Choroid plexus epithelial cell (primary cell): ENCODE data around the gene CORO7.

ENCODE experiments used
- DNase-seq: peaks from one replicate; pipeline ENCODE4 v3.0.0-alpha.2; 2010; ENCODE audit warnings: low read depth
- H3K4me3 ChIP-seq: 2 replicates; pipeline ENCODE4 v1.5.1; 2011; ENCODE audit warnings: low read depth, mild to moderate bottlenecking, control low read depth, low read length, moderate library complexity
- TF ChIP-seq, protein P1 (sequence below): conservative IDR thresholded peaks from 2 replicates; pipeline ENCODE4 v1.5.1; 2011; ENCODE audit warnings: low read depth, mild to moderate bottlenecking, control low read depth, inconsistent platforms, low read length, moderate library complexity

CORO7 gene

DNA sequence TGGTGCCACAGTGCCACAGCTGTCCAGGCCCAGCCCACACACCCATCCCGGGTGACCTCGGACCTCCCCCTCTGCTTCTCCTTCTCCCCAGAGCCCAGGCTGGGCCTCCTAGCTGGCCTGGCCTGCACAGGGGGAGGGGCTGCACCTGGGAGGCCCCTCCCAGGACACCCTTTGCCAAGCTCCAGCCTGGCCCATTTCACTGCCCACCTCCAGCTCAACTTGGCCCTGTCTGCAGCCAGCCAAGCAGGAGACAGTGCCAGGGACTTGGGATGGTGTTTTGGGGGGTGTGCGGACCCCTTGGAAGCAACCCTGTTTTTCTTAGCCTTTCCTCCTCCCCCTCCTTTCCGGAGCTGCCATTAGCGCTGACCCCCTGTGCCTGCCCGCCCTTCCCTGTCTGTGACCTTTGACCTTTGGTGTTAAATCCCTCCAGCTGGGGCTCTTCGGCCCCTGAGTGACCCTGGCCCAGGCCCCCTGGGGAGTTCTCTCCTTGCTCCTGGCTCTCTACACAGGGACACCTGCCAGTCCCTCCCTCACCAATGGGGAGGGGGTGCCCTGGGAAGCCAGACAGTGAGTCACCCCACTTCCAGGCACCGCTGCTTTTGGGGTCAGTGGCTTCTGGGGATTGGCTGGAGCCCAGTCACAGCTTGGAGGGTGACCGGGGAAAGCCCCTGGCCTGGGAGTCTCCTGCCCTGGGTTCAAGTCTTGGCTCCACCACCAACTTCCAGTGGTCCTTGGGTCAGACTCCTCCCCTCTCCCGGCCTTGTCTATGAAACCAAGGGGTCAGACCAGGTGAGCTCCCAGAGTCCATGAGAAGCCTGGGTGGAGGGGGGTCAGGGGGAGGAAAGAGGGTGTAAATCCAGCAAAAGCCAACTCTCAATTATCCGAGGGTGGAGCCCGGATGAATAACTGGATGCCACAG, 98.6 kb downstream of the CORO7 start:
- H3K4me3 ChIP-seq, result peak overlapping the region; percentile 64
- no peak for DNase-seq
- TF ChIP-seq, protein P1, sequence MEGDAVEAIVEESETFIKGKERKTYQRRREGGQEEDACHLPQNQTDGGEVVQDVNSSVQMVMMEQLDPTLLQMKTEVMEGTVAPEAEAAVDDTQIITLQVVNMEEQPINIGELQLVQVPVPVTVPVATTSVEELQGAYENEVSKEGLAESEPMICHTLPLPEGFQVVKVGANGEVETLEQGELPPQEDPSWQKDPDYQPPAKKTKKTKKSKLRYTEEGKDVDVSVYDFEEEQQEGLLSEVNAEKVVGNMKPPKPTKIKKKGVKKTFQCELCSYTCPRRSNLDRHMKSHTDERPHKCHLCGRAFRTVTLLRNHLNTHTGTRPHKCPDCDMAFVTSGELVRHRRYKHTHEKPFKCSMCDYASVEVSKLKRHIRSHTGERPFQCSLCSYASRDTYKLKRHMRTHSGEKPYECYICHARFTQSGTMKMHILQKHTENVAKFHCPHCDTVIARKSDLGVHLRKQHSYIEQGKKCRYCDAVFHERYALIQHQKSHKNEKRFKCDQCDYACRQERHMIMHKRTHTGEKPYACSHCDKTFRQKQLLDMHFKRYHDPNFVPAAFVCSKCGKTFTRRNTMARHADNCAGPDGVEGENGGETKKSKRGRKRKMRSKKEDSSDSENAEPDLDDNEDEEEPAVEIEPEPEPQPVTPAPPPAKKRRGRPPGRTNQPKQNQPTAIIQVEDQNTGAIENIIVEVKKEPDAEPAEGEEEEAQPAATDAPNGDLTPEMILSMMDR, result no peak

DNA sequence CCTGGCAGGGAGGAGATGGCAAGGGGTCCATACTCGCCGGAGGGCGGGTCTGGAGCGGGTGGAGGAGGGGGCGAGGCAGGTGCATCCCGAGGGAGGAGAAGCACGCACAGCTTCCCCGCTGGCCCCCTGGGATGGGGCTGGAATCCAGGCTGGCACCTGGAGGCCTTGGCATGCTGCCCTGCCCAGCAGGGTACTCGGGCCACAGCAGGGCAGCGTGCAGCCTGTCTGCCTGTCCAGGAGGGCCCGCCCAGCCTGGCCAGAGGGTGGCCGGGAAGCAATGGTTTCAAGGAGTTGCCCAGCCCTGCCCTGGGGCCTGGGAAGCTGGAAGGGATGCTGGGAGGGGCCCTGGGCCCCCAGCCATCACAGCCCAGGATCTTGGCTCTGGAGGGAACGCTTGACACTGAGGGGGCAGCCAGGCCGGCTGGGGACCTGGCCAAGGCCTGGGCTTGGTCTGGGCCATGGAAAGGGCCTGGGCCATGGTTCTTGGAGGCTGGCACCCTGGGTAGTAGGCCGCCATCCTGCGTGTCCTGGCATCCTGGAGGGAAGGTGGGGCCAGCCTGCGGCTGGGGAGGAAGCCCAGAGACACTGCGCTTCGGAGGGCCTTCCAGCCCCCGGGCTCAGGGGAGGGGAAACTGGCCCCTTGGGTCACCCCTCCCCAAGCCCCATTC, 99.4 kb downstream of the CORO7 start:
- no peak for DNase-seq
- H3K4me3 ChIP-seq, result peak overlapping the region; percentile 64
- TF ChIP-seq, protein P1, result no peak

DNA sequence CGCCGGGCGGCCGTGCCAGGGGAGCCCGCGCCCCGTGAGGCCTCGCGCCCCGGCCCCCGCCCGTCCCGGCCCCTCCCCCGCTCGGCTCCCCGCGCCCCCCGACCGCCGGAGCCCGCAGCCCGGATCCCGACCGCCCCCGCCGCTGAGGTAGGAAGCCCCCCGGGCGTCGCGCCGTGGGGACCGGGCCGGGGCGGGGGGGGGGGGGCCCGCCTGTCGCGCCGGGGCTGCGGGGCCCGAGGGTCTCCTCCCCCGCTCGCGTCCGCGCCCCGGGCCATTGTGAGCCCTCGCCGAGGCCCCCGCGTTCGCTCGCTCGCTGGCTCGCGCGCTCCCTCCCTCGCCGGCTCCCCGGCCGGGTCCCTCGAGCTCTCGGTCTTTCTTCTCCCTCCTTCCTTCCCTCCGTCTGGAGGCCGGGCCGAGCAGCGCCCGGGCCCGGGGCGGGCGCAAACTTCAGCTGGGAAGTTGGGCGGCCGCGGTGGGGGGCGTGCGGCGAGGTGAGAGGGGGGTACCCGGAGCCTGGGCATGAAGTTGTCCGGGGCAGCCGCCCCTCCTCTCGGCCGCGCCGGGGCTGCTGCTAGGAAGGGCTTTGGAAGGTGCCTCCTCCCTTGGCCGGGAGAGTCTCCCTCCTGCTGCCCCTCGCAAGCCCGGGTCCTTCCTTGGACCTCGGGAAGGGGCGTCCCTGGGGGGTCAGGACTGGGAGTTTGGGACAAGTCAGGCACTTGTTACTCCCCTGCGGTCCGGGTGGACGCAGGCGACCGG, 100.1 kb downstream of the CORO7 start:
- no peak for DNase-seq
- peak overlapping the region; percentile 64 for H3K4me3 ChIP-seq
- TF ChIP-seq, protein P1, result no peak

DNA sequence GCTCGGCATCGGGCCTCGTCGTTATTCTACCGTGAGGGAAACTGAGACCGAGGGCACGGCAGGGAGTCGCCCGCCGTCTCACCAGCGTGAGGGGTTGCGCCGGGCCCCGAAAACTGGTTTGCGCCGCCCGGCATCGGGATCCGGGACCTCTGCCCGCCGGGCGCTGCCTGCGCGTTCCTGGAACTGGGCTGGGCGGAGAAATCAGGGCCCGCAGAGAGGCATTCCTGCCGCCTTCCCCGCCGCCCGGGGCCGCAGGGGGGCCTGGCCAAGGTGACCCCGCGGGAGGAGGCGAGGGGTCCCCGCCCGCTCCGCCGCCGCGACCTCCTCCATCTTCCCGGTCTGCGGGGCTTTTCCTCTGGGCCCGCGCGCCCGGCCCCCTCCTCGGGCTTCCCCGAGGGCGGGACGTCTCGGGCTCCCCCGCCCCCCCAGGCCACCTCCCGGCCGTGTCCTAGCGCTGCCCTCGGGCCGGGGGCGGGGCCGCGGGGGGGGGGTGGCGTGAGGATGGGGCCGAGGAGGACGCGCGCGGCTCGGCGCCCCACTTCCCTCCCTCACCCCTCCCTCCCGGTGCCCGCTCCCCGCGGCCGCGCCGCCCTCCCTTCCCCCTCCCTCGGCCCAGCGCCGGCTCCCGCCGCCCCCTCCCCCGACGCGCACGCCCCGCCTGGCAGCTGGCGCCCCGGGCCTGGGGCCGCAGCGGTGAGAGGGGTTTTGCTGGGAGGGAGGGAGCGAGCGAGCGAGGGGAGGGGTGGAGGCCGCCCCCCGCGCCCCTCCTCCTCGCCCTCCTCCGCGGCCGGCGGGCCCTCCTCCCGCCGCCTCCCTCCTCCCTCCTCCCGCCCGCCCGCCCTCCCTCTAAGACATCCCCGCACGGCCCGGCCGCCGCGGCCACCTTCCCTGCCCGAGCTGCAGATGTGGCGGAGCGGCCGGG, 100.9 kb downstream of the CORO7 start, which contains the start of gene GLIS2:
Gene GLIS2 (plus strand): TSS at position 882 of the 922 bp plus-strand sequence. CDS start 16,214 bp downstream, outside the sequence.
- peak; percentile 75 for DNase-seq
- peak within 1 kb of the TSS; percentile 64 for H3K4me3 ChIP-seq
- TF ChIP-seq, protein P1, result no peak

DNA sequence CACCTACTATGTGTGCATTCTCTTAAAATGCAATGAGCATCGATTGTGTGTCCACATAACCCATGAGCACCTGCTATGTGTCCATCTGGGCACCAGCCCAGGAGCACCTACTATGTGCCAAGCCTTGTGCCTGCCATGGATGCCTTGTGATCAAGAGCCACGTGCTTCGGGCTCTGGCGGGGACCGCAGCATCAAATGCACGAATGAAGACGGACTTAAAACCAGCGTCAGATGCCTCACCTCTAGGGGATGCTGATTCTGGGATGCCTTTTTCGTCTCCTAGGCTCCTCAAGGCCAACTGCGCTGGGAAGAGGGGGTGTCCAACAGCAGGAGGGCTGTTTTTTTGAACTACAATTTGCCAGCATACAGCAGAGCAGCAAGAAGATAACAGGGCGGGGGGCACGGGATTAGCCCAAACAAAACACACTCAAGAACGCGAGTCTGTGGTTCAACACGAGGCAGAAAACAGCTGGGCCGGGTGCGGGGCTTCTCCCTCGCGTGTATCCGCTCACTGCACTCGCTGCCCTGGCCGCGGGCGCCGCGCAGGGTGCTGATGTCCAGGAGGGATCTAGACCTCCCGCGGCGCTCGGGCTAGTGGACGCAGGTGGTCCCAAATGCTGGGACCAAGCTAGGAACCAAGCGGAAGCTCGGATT, 101.7 kb downstream of the CORO7 start:
- peak overlapping the region; percentile 64 for H3K4me3 ChIP-seq
- TF ChIP-seq, protein P1, result peak; percentile 30
- peak; percentile 46 for DNase-seq
